Hepatocyte (in vitro differentiated cells): ENCODE data around the gene S100P.

Experiments
- EZH2 ChIP-seq: fragments of 200-600 bp; sonication (generic); IDR thresholded peaks from 2 replicates; pipeline ENCODE4 v1.6.1; 2016; ENCODE audit warnings: antibody characterized with exemption, mild to moderate bottlenecking, borderline replicate concordance
- TF ChIP-seq, protein P1 (sequence below): fragments of 200-600 bp; sonication (generic); IDR thresholded peaks from 2 replicates; pipeline ENCODE4 v1.5.1; 2016; ENCODE audit warnings: antibody characterized with exemption, mild to moderate bottlenecking; ENCODE audit not compliant: poor library complexity

DNA sequence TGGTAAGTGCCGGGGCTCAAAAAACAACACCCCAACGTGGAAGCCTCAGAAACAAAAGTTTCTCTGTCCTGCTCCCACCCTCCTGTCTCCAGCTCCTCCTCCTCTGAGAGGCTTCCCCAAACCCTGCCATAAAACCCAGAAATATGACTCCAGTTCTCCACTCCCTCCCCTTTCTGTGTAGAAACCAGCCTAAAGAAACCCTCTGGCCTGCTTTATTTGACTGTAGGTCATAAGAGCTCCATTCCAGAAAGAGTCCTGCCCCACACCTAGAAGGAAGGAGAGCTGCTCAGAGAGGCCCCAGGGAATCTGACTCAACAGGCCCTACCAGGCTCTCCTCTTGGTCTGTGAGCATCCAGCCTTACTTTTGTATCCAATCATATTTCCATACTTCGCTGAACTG, 872 bp upstream of the S100P start:
- TF ChIP-seq, protein P1, sequence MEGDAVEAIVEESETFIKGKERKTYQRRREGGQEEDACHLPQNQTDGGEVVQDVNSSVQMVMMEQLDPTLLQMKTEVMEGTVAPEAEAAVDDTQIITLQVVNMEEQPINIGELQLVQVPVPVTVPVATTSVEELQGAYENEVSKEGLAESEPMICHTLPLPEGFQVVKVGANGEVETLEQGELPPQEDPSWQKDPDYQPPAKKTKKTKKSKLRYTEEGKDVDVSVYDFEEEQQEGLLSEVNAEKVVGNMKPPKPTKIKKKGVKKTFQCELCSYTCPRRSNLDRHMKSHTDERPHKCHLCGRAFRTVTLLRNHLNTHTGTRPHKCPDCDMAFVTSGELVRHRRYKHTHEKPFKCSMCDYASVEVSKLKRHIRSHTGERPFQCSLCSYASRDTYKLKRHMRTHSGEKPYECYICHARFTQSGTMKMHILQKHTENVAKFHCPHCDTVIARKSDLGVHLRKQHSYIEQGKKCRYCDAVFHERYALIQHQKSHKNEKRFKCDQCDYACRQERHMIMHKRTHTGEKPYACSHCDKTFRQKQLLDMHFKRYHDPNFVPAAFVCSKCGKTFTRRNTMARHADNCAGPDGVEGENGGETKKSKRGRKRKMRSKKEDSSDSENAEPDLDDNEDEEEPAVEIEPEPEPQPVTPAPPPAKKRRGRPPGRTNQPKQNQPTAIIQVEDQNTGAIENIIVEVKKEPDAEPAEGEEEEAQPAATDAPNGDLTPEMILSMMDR = no peak
- TF ChIP-seq EZH2 = no peak
